GM13977 (cell line): ENCODE measurements around the gene LRRC7.
"Not testable (repeated sequence)": the region's sequence is repeated elsewhere in the genome, so short reads cannot be mapped to it uniquely, and the experiment has no call there.

ENCODE experiments used
- DNase-seq: peaks from one replicate; pipeline ENCODE4 v3.0.0; 2012; ENCODE audit warnings: low spot score
- CTCF ChIP-seq: IDR thresholded peaks from 2 replicates; pipeline ENCODE4 v1.5.1; 2012; ENCODE audit warnings: mild to moderate bottlenecking, control low read depth; ENCODE audit not compliant: insufficient read depth; ENCODE audit errors: extremely low read depth, missing control alignments
- in situ Hi-C: fragments of 300-500 bp; cut with MboI; formaldehyde crosslinking; loops from one replicate; pipeline ENCODE4 v1.12.0; 2022; ENCODE audit warnings: low sequenced_read_pairs, low pct_unique_long_range_greater_than_20kb, mixed read lengths, inconsistent platforms; ENCODE audit not compliant: unreplicated experiment

The LRRC7 gene

GRCh38 chr1:69710484-69711189, 142.9 kb downstream of the LRRC7 start:
- DNase-seq, result no peak
- TF ChIP-seq CTCF, result no peak
- in situ Hi-C loops, result no loop called here

GRCh38 chr1:69711190-69711930, 143.6 kb downstream of the LRRC7 start:
- DNase-seq, result no peak
- in situ Hi-C loops, result no loop called here
- no peak for TF ChIP-seq CTCF

GRCh38 chr1:69717834-69718233, 150.1 kb downstream of the LRRC7 start:
- DNase-seq, in situ Hi-C loops: not testable (repeated sequence)

GRCh38 chr1:69728206-69728605, 160.5 kb downstream of the LRRC7 start:
- TF ChIP-seq CTCF, result no peak
- in situ Hi-C loops, result loop anchor here (25.0 kb wide), 1 partner anchor 1616 kb away; no protein-coding TSS in a partner anchor
- no peak for DNase-seq

- in situ Hi-C loops, result loop anchor here (25.0 kb wide), 1 partner anchor 1621 kb away; no protein-coding TSS in a partner anchor
- no peak for TF ChIP-seq CTCF
- DNase-seq, result no peak
These were observed 165.3 kb downstream of the LRRC7 start for GRCh38 chr1:69733061-69733460.

- DNase-seq, result peak; percentile 12
- peak; percentile 76 for TF ChIP-seq CTCF
- in situ Hi-C loops, result loop anchor here (25.0 kb wide), 1 partner anchor 1625 kb away; no protein-coding TSS in a partner anchor
These were observed 169.9 kb downstream of the LRRC7 start for GRCh38 chr1:69737527-69738185.
